GM23338 (cell line): ENCODE measurements around the gene NT5DC3.

ENCODE experiments used
- CTCF ChIP-seq, 2 experiments: fragments of 200-600 bp in 1 of 2; sonication (generic) in 1 of 2; conservative IDR thresholded peaks; 2 replicates each; pipeline versions ENCODE4 v1.5.1 to v1.6.1; 2016 to 2017; ENCODE audit warnings: antibody characterized with exemption in 2 of 2, low read depth in 2 of 2, mild to moderate bottlenecking in 2 of 2, moderate library complexity in 1 of 2
- EZH2phosphoT487 ChIP-seq: fragments of 200-600 bp; sonication (generic); IDR thresholded peaks from one replicate; pipeline ENCODE4 v1.8.1; 2018; ENCODE audit warnings: antibody characterized with exemption; ENCODE audit not compliant: unreplicated experiment
- POLR2AphosphoS5 ChIP-seq: IDR thresholded peaks from 2 replicates; pipeline ENCODE4 v1.6.1; 2016; ENCODE audit warnings: antibody characterized with exemption, low read depth

DNA sequence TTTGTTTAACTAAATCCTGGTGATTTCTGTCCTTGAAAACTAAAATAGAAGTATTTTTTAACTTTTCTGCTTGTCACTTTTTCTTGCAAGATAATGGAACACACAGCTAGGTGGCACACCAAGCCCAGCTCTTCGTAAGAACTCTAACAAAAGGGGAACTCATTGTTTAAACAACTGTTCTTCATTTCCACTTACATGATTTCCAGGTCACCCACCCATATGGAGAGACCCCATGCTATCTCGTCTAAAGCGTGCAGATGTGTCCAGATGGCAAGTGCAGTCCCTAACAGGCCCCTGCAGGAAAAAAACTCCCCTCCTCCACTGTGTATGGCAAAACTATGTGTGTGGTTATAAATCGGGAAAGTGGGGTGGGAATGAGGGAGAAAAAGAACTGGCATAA is 43.3 kb upstream of the NT5DC3 start:
- TF ChIP-seq EZH2phosphoT487 (no peak), CTCF (conservative IDR thresholded peaks at IDR 0.05; ENCODE audit: low read depth in 2 of 2) (peak; percentile 58 to 67), POLR2AphosphoS5 (no peak)
